Glutamatergic neuron (in vitro differentiated cells): ENCODE data around the gene S100A12. TPM values are rescaled to one million over a fixed set of nuclear protein-coding genes. Genes with fewer than 3 reads are reported as not detected.

Source experiments
- DNase-seq: peaks from one replicate; pipeline ENCODE4 v3.0.0; 2022
- H3K27ac Mint-ChIP-seq: one replicate; pipeline ENCODE4 v1.8.0; 2020; ENCODE audit warnings: mild to moderate bottlenecking, mixed read lengths, inconsistent platforms; ENCODE audit not compliant: unreplicated experiment
- H3K27me3 Mint-ChIP-seq: one replicate; pipeline ENCODE4 v1.8.0; 2020; ENCODE audit warnings: mild to moderate bottlenecking, moderate library complexity, mixed read lengths, inconsistent platforms; ENCODE audit not compliant: unreplicated experiment
- H3K36me3 Mint-ChIP-seq: one replicate; pipeline ENCODE4 v1.8.0; 2020; ENCODE audit warnings: mild to moderate bottlenecking, mixed read lengths, inconsistent platforms; ENCODE audit not compliant: unreplicated experiment
- H3K4me1 Mint-ChIP-seq: one replicate; pipeline ENCODE4 v1.8.0; 2020; ENCODE audit warnings: mild to moderate bottlenecking, low read depth, mixed read lengths, inconsistent platforms; ENCODE audit not compliant: unreplicated experiment
- H3K4me3 Mint-ChIP-seq: one replicate; pipeline ENCODE4 v1.8.0; 2020; ENCODE audit warnings: mild to moderate bottlenecking, mixed read lengths, inconsistent platforms; ENCODE audit not compliant: unreplicated experiment
- H3K9me3 Mint-ChIP-seq: one replicate; pipeline ENCODE4 v1.8.0; 2020; ENCODE audit warnings: mild to moderate bottlenecking, moderate library complexity, mixed read lengths, inconsistent platforms; ENCODE audit not compliant: unreplicated experiment
- CTCF ChIP-seq: fragments of 200-600 bp; sonication (generic); IDR thresholded peaks from one replicate; pipeline ENCODE4 v1.5.0; 2021; ENCODE audit not compliant: partially characterized antibody, unreplicated experiment
- total RNA-seq: library from RNA; stranded (reverse); fragmentation: NEBNext Ultra II Directional; extraction: Animal tissue kit (Norgen Biotek cat#: 25700); gene quantifications from one replicate; pipeline ENCODE4 v1.2.1, GENCODE V29; 2021; ENCODE audit not compliant: unreplicated experiment

S100A12 gene
- total RNA-seq, 1 donor from 2014 or later: not detected

GRCh38 chr1:153367090-153367489, 8.3 kb downstream of the S100A12 start:
- Mint-ChIP-seq H3K36me3 (peaks cover 4% of the 10 kb centered on the region), H3K27ac (no peak overlapping the region), H3K4me1 (peaks cover 19% of the 10 kb centered on the region), H3K4me3 (no peak overlapping the region), H3K9me3 (peaks cover 8% of the 10 kb centered on the region), H3K27me3 (peaks cover 9% of the 10 kb centered on the region)
- TF ChIP-seq CTCF: no peak
- DNase-seq: no peak

- no peak for DNase-seq
- no peak for TF ChIP-seq CTCF
- Mint-ChIP-seq H3K36me3 (peaks cover 4% of the 10 kb centered on the region), H3K27ac (no peak overlapping the region), H3K9me3 (peaks cover 12% of the 10 kb centered on the region), H3K4me1 (peaks cover 23% of the 10 kb centered on the region), H3K27me3 (peaks cover 9% of the 10 kb centered on the region), H3K4me3 (no peak overlapping the region)
These were observed 9.2 kb downstream of the S100A12 start for GRCh38 chr1:153366261-153366660.

- Mint-ChIP-seq H3K27me3 (peaks cover 12% of the 10 kb centered on the region), H3K36me3 (peaks cover 4% of the 10 kb centered on the region), H3K27ac (no peak overlapping the region), H3K4me3 (no peak overlapping the region), H3K4me1 (peaks cover 28% of the 10 kb centered on the region), H3K9me3 (peaks cover 12% of the 10 kb centered on the region)
- no peak for TF ChIP-seq CTCF
- DNase-seq: no peak
These were observed 9.7 kb downstream of the S100A12 start for GRCh38 chr1:153365696-153366095.

GRCh38 chr1:153364766-153365666, 10.4 kb downstream of the S100A12 start:
- peaks cover 12% of the 10 kb centered on the region for H3K9me3 Mint-ChIP-seq
- no peak overlapping the region for H3K4me3 Mint-ChIP-seq
- H3K4me1 Mint-ChIP-seq: peaks cover 30% of the 10 kb centered on the region
- H3K27me3 Mint-ChIP-seq: peaks cover 12% of the 10 kb centered on the region
- TF ChIP-seq CTCF: no peak
- no peak for DNase-seq
- no peak overlapping the region for H3K27ac Mint-ChIP-seq
- H3K36me3 Mint-ChIP-seq: peaks cover 4% of the 10 kb centered on the region

GRCh38 chr1:153364156-153364555, 11.3 kb downstream of the S100A12 start:
- Mint-ChIP-seq H3K27me3 (peaks cover 15% of the 10 kb centered on the region), H3K4me3 (no peak overlapping the region), H3K27ac (no peak overlapping the region), H3K4me1 (peaks cover 30% of the 10 kb centered on the region), H3K9me3 (peaks cover 12% of the 10 kb centered on the region), H3K36me3 (peaks cover 4% of the 10 kb centered on the region)
- no peak for TF ChIP-seq CTCF
- no peak for DNase-seq
